ENCODE results near the gene PRKCH.

PRKCH gene

GRCh38 chr14:61591862-61592261 is 270.5 kb downstream of the PRKCH start:
- Histone ChIP-seq H3K4me3 (ENCODE audit: low read length, poor library complexity, severe bottlenecking) (no peak overlapping the region), H3K4me1 (ENCODE audit: insufficient read depth, low read length, poor library complexity, severe bottlenecking) (peaks cover 47% of the 10 kb centered on the region), H3K9me2 (replicated peaks; ENCODE audit: low read depth, low read length) (no peaks in the 10 kb centered on the region), H3K9me3 (ENCODE audit: insufficient read depth, low read depth, low read length) (no peaks in the 10 kb centered on the region), H3K27me3 (ENCODE audit: insufficient read depth, low read length, poor library complexity, severe bottlenecking) (no peaks in the 10 kb centered on the region), H3K9ac (ENCODE audit: low read depth, low read length, poor library complexity, severe bottlenecking) (no peak overlapping the region), H3K36me3 (ENCODE audit: insufficient read depth, low read length) (no peaks in the 10 kb centered on the region), H3K4me2 (ENCODE audit: low read depth, low read length, poor library complexity, severe bottlenecking) (no peak overlapping the region), H2AFZ (ENCODE audit: low read length) (no peak overlapping the region), H3K79me2 (ENCODE audit: insufficient read depth, low read length) (no peaks in the 10 kb centered on the region), H4K20me1 (ENCODE audit: insufficient read depth, low read length, poor library complexity, severe bottlenecking) (no peaks in the 10 kb centered on the region), H3F3A (ENCODE audit: low read depth) (peaks cover 10% of the 10 kb centered on the region; the same call in 1 of the 2 replicates)
- no peak for TF ChIP-seq EZH2phosphoT487 (IDR thresholded peaks at IDR 0.05; ENCODE audit: borderline replicate concordance)
- no peak for TF ChIP-seq CTCF (conservative IDR thresholded peaks at IDR 0.05; ENCODE audit: low read length)

GRCh38 chr14:61593330-61593729 is 272.0 kb downstream of the PRKCH start:
- Histone ChIP-seq H3K9me2 (replicated peaks; ENCODE audit: low read depth, low read length) (no peaks in the 10 kb centered on the region), H3K4me2 (ENCODE audit: low read depth, low read length, poor library complexity, severe bottlenecking) (no peak overlapping the region), H4K20me1 (ENCODE audit: insufficient read depth, low read length, poor library complexity, severe bottlenecking) (no peaks in the 10 kb centered on the region), H3K4me3 (ENCODE audit: low read length, poor library complexity, severe bottlenecking) (no peak overlapping the region), H3K36me3 (ENCODE audit: insufficient read depth, low read length) (no peaks in the 10 kb centered on the region), H3K9ac (ENCODE audit: low read depth, low read length, poor library complexity, severe bottlenecking) (no peak overlapping the region), H3K27me3 (ENCODE audit: insufficient read depth, low read length, poor library complexity, severe bottlenecking) (no peaks in the 10 kb centered on the region), H3K79me2 (ENCODE audit: insufficient read depth, low read length) (no peaks in the 10 kb centered on the region), H2AFZ (ENCODE audit: low read length) (no peak overlapping the region), H3K9me3 (ENCODE audit: insufficient read depth, low read depth, low read length) (no peaks in the 10 kb centered on the region), H3K4me1 (ENCODE audit: insufficient read depth, low read length, poor library complexity, severe bottlenecking) (peaks cover 53% of the 10 kb centered on the region), H3F3A (ENCODE audit: low read depth) (peaks cover 10% of the 10 kb centered on the region; the same call in 1 of the 2 replicates)
- TF ChIP-seq EZH2phosphoT487 (IDR thresholded peaks at IDR 0.05; ENCODE audit: borderline replicate concordance) (no peak), CTCF (conservative IDR thresholded peaks at IDR 0.05; ENCODE audit: low read length) (no peak)

GRCh38 chr14:61596990-61597389 is 275.6 kb downstream of the PRKCH start:
- TF ChIP-seq EZH2phosphoT487 (IDR thresholded peaks at IDR 0.05; ENCODE audit: borderline replicate concordance) (no peak), CTCF (conservative IDR thresholded peaks at IDR 0.05; ENCODE audit: low read length) (no peak)
- Histone ChIP-seq H3K36me3 (ENCODE audit: insufficient read depth, low read length) (no peaks in the 10 kb centered on the region), H3K9me3 (ENCODE audit: insufficient read depth, low read depth, low read length) (no peaks in the 10 kb centered on the region), H3K27me3 (ENCODE audit: insufficient read depth, low read length, poor library complexity, severe bottlenecking) (no peaks in the 10 kb centered on the region), H4K20me1 (ENCODE audit: insufficient read depth, low read length, poor library complexity, severe bottlenecking) (no peaks in the 10 kb centered on the region), H3K4me2 (ENCODE audit: low read depth, low read length, poor library complexity, severe bottlenecking) (no peak overlapping the region), H3K4me1 (ENCODE audit: insufficient read depth, low read length, poor library complexity, severe bottlenecking) (peaks cover 48% of the 10 kb centered on the region), H3K4me3 (ENCODE audit: low read length, poor library complexity, severe bottlenecking) (no peak overlapping the region), H3F3A (ENCODE audit: low read depth) (peaks cover 7% of the 10 kb centered on the region; the same call in 1 of the 2 replicates), H3K9ac (ENCODE audit: low read depth, low read length, poor library complexity, severe bottlenecking) (no peak overlapping the region), H2AFZ (ENCODE audit: low read length) (no peak overlapping the region), H3K9me2 (replicated peaks; ENCODE audit: low read depth, low read length) (no peaks in the 10 kb centered on the region), H3K79me2 (ENCODE audit: insufficient read depth, low read length) (no peaks in the 10 kb centered on the region)

Data from Loucy (cell line).